GM19455 (cell line): ENCODE measurements around the gene SYCP2L.
"Not testable (repeated sequence)": the region's sequence is repeated elsewhere in the genome, so short reads cannot be mapped to it uniquely, and the experiment has no call there.

ENCODE experiments used
- ATAC-seq: cut with Tn5 transposase; IDR thresholded peaks from one replicate; pipeline ENCODE4 v1.9.1; 2021; ENCODE audit not compliant: unreplicated experiment

The SYCP2L gene

GRCh38 chr6:10877871-10878270 is 9.0 kb upstream of the SYCP2L start:
- ATAC-seq, result no peak

- ATAC-seq, result no peak
These were observed 6.5 kb upstream of the SYCP2L start for GRCh38 chr6:10880366-10880765.

GRCh38 chr6:10882253-10882630 is 4.6 kb upstream of the SYCP2L start:
- not testable (repeated sequence) for ATAC-seq

DNA sequence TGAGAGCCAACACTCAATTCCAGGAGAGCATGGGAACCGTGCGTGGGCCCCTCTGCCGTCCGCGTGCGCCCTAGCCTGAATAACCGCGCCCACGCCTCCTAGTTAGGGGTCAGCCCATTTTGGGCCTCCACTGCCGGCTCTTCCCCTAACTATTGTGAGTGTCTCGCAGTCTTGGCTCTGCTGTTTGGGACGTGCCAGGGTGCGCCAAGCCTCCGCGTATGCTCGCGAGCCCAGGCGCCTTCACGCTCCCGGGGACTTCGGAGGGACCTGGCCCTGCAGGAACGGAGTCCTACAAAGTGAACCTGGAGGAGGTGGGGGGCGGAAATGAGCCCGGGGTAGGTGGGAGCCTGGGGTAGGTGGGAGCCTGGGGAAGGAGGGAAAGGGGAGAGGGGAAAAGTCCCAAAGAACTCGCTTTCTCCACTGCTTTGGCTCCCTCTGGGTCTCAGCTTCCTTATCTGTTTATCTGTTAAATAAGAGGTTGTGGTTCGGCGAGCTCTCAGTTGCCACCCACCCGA is 4.1 kb upstream of the SYCP2L start:
- no peak for ATAC-seq

GRCh38 chr6:10883312-10884244 is 3.3 kb upstream of the SYCP2L start:
- no peak for ATAC-seq

DNA sequence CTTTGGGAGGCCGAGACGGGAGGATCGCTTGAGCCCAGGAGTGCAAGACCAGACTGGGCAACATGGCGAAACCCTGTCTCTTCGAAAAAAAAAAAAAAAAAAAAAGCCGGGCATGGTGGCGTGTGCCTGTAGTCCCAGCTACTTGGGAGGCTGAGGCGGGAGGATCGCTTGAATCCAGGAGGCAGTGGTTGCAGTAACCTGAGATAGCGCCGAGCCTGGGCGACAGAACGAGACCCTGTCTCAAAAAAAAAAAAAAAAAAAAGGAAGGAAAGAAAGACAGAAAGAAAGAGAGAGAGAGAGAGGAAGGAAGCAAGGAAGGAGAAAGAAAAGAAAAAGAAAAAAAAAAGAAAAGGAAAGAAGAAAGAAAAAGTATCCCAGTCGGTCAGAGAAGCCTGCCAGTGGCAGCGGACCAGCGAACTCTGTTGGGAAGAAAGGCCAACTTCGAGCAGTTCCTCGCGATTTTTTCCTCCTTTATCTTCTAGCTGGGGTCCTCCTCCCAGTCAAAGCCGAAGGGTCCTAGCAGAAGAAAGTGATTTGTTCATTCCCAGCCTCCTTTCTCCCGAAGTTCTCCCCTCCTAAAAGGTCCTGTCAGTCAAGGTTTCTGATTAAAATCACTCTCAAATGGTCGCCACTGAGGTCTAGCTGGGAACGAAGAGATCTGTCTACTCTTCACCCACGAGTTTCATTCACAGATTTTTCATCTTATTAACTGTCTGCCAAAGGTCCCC is 2.4 kb upstream of the SYCP2L start:
- ATAC-seq, result no peak

DNA sequence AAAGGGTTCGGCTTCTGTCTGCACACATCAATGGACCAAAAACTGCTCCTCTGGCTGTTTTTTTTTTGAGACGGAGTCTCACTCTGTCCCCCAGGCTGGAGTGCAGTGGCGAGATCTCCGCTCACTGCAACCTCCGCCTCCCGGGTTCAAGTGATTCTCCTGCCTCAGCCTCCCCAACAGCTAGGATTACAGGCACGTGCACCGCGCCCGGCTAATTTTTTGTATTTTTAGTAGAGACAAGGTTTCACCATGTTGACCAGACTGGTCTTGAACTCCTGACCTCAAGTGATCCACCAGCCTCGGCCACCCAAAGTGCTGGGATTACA is 524 bp upstream of the SYCP2L start:
- ATAC-seq, result not testable (repeated sequence)

DNA sequence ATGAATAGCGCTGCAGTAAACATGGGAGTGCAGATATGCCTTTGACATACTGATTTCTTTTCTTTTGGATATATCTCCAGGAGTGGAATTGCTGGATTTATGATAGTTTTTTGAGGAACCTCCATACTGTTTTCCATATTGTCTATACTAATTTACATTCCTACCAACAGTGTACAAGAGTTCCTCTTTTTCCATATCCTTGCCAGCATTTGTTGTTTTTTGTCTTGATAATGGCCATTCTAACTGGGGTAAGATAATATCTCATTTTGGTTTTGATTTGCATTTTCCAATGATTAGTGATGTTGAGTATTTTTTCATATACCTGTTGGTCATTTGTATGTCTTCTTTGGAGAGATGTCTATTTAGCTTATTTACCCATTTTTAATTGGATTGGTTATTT is 3.3 kb downstream of the SYCP2L start:
- ATAC-seq, result no peak

- ATAC-seq, result no peak
These were observed 5.1 kb downstream of the SYCP2L start for GRCh38 chr6:10891960-10892359.

GRCh38 chr6:10894958-10895357 is 8.1 kb downstream of the SYCP2L start:
- no peak for ATAC-seq

DNA sequence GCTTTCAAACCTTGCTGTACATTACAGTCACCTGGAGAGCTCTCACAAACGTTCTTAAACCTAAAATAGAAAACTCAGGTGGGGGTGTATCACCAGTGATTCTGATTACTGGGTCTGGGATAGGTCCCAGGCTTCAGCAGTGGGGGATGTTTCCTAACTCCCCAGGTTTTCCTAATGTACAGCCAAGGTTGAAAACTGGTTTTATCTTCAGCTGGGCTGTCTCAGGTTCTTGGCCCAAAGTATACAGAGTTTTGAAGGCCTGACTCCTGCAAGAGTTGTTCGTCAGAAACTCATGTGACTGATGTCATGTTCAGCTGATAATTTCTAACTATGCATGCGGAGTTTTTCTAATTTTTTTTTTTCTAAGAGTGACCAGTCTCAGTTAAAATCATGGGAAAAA is 9.8 kb downstream of the SYCP2L start:
- ATAC-seq, result no peak

DNA sequence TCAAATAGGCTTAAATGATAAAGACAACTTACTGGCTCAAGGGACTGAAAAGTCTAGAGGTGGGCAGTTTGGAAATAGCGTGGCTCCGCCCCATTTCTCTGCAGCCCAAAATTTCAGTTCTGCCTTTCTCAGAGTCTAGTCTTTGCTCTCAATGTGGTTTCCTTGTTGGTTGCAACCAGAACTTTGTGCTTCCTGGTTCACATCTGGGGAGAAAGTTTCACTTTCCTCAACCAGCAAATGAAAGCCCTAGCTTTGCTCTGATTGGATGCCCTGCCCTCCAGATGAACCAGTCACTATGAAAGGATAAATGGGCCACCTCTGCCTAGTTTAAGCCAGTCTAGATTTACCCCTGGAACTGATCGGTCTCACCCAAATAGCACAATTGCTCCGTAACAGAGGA is 14.9 kb downstream of the SYCP2L start:
- peak; percentile 93 for ATAC-seq

DNA sequence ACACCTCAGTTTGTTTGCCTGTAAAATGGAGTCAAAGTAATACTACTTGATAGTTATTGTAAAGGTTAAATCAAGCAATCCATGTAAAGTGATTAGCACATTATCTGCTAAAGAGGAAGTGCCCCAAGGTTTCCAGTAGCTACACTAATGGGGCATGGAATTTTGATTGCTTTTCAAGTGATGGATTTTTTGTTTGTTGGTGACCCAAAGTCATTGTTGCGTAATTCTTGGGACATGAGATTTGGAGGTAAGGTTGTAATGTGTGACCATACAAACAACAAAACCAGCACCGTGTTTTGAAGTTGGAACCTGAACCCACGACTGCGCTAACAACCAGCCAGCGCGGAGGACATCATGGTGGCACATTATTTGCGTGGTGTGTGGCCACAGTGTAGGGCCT is 17.2 kb downstream of the SYCP2L start:
- no peak for ATAC-seq

DNA sequence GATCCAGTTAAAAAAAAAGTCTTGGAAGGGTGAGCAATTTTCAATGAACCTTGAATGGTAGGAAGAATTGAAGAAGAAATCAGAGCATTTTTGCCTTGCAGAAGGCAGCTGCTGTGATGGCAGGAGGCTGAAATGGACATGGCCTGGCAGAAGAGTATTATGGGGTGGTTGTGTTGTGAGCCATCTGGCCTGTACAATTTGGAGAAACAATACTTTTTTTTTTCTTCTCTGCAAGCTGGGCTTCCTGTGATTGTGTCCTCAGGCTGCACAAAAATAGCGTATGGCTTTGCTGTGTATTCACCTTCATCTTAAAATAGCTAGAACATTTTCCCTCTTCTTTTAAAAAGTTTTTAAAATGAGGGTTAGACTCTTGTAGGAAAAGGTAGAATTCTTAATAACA is 21.4 kb downstream of the SYCP2L start:
- ATAC-seq, result no peak

- ATAC-seq, result not testable (repeated sequence)
These were observed 32.7 kb downstream of the SYCP2L start for GRCh38 chr6:10919520-10919919.

DNA sequence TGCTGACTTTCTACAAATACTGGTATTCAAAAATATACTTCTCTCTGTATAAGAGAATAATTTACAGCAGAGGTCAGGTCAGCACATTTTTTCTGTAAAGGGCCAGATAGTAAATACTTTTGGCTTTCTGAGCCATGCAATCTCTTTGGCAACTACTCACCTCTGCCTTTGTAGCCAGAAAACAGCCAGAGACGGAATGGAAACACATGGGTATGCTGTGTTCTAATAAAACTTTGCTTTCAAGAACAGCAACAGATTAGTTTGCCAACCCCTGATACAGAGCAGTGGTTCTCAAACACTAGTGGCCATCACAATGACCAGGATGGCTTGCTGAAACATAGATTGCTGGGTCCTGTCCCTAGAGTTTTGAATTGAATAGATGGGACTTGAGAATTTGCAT is 46.3 kb downstream of the SYCP2L start:
- no peak for ATAC-seq

- ATAC-seq, result no peak
These were observed 53.0 kb downstream of the SYCP2L start for GRCh38 chr6:10939840-10940239.

GRCh38 chr6:10945845-10946244 is 59.0 kb downstream of the SYCP2L start:
- no peak for ATAC-seq

DNA sequence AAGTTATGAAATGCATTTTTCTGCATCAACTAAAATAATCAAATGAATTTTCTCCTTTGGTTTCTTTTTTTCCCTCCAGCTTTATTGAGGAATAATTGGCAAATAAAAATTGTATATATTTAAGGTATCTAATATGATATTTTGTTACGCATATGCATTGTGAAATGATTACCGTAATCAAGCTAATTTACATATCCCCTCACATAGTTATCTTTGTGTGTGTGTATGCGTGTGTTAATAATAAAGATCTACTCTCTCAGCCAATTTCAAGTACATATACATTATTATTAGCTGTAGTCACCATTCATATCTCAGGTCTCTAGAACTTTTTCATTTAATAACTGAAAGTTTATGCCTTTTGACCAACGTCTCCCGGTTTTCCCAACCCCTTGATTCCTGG is 61.1 kb downstream of the SYCP2L start:
- no peak for ATAC-seq

- ATAC-seq, result no peak
These were observed 63.0 kb downstream of the SYCP2L start for GRCh38 chr6:10949579-10950490.

DNA sequence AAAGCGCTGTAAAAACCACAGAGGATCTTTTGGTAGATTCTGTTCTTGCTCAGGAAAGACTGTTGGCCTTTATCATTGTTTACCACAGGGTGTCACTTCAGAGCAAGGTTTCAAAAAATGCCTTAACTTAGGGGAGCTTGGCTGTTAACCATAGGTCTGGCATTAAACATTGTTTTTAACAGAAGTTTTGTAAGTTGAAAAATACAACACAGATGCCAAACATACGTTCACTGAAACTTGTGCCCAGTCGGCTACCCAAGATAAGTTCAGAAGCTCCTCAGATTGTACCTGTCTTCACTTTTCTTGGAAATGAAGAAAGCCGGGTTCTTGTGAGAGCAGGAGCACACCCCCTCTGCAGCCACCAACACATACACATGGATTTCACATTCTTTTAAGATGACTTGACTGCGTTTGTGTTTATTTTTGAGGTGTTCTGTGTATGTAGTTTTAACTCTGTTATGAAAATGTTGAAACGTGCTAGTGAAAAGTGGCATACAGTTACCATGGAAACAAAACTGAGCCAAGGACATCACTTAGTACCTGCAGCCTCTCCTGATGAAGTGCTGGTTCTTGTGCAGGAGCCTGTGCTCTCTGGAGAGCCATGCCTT is 64.9 kb downstream of the SYCP2L start:
- no peak for ATAC-seq
